SK-N-SH treated with all-trans-retinoic acid at 6 μM for 48 hours (cell line): ENCODE results near the gene ATP8A1.

Experiments used
- ATAC-seq: fragments of 200-7000 bp; cut with Tn5 transposase; 3 replicates; pipeline ENCODE4 v1.9.1; 2020; ENCODE audit warnings: mild to moderate bottlenecking, moderate library complexity
- CREB5 ChIP-seq: fragments of 250-450 bp; sonication (Bioruptor Pico); IDR thresholded peaks from 2 replicates; pipeline ENCODE4 v1.5.1; 2020; ENCODE audit warnings: low read depth, mild to moderate bottlenecking, moderate library complexity
- CSDC2 ChIP-seq: fragments of 250-450 bp; sonication (Bioruptor Pico); IDR thresholded peaks from 2 replicates; pipeline ENCODE4 v1.5.0; 2020; ENCODE audit warnings: mild to moderate bottlenecking, moderate library complexity
- ESRRG ChIP-seq: fragments of 250-450 bp; sonication (Bioruptor Pico); IDR thresholded peaks from 2 replicates; pipeline ENCODE4 v1.6.1; 2021; ENCODE audit warnings: mild to moderate bottlenecking
- ISL1 ChIP-seq: fragments of 250-450 bp; sonication (Bioruptor Pico); IDR thresholded peaks from 2 replicates; pipeline ENCODE4 v2.1.2; 2022; ENCODE audit warnings: mild to moderate bottlenecking, moderate library complexity
- OSR1 ChIP-seq: fragments of 250-450 bp; sonication (Bioruptor Pico); IDR thresholded peaks from 2 replicates; pipeline ENCODE4 v1.8.0; 2022; ENCODE audit warnings: moderate library complexity, mild to moderate bottlenecking, inconsistent platforms
- PATZ1 ChIP-seq: fragments of 250-450 bp; sonication (Bioruptor Pico); IDR thresholded peaks from 2 replicates; pipeline ENCODE4 v1.8.0; 2020; ENCODE audit warnings: mild to moderate bottlenecking, moderate library complexity, borderline replicate concordance
- POU6F1 ChIP-seq: fragments of 250-450 bp; sonication (Bioruptor Pico); IDR thresholded peaks from 2 replicates; pipeline ENCODE4 v1.8.0; 2021; ENCODE audit warnings: low read depth, mild to moderate bottlenecking, moderate library complexity, borderline replicate concordance
- RARB ChIP-seq: fragments of 250-450 bp; sonication (Bioruptor Pico); IDR thresholded peaks from 2 replicates; pipeline ENCODE4 v1.8.0; 2021; ENCODE audit warnings: mild to moderate bottlenecking, moderate library complexity
- SNAI2 ChIP-seq: fragments of 250-450 bp; sonication (Bioruptor Pico); IDR thresholded peaks from 2 replicates; pipeline ENCODE4 v1.5.0; 2020; ENCODE audit warnings: mild to moderate bottlenecking, moderate library complexity
- TCF4 ChIP-seq: fragments of 250-450 bp; sonication (Bioruptor Pico); IDR thresholded peaks from 2 replicates; pipeline ENCODE4 v1.8.0; 2021; ENCODE audit warnings: mild to moderate bottlenecking, moderate library complexity, borderline replicate concordance
- TOX ChIP-seq: fragments of 250-450 bp; sonication (Bioruptor Pico); IDR thresholded peaks from 2 replicates; pipeline ENCODE4 v1.8.0; 2021; ENCODE audit warnings: mild to moderate bottlenecking, moderate library complexity, borderline replicate concordance
- TSHZ2 ChIP-seq: fragments of 250-450 bp; sonication (Bioruptor Pico); IDR thresholded peaks from 2 replicates; pipeline ENCODE4 v1.5.0; 2020; ENCODE audit warnings: mild to moderate bottlenecking, moderate library complexity
- ZC3H10 ChIP-seq: fragments of 250-450 bp; sonication (Bioruptor Pico); IDR thresholded peaks from 2 replicates; pipeline ENCODE4 v1.5.1; 2021; ENCODE audit warnings: mild to moderate bottlenecking, moderate library complexity
- ZFP30 ChIP-seq: fragments of 450-650 bp; formaldehyde crosslinking; IDR thresholded peaks from 2 replicates; pipeline ENCODE4 v1.5.0; 2022; ENCODE audit warnings: mild to moderate bottlenecking, moderate library complexity
- ZNF565 ChIP-seq: fragments of 450-650 bp; formaldehyde crosslinking; conservative IDR thresholded peaks from 2 replicates; pipeline ENCODE4 v1.5.0; 2020; ENCODE audit warnings: low read depth, mild to moderate bottlenecking, moderate library complexity
- ZNF70 ChIP-seq: fragments of 450-650 bp; formaldehyde crosslinking; IDR thresholded peaks from 2 replicates; pipeline ENCODE4 v1.5.0; 2020; ENCODE audit warnings: mild to moderate bottlenecking, moderate library complexity
- ZNF8 ChIP-seq: fragments of 450-650 bp; formaldehyde crosslinking; IDR thresholded peaks from 2 replicates; pipeline ENCODE4 v1.5.0; 2020; ENCODE audit warnings: mild to moderate bottlenecking, moderate library complexity

ATP8A1 gene

GRCh38 chr4:42640613-42641012 is 16.3 kb downstream of the ATP8A1 start (continued):
- no peak for TF ChIP-seq POU6F1 (CRISPR knock-in tag)
- no peak for TF ChIP-seq RARB (CRISPR knock-in tag)
- no peak for TF ChIP-seq PATZ1
- TF ChIP-seq CSDC2 (CRISPR knock-in tag), result no peak

GRCh38 chr4:42638993-42639392 is 17.9 kb downstream of the ATP8A1 start:
- TF ChIP-seq CREB5 (CRISPR knock-in tag) (no peak), CSDC2 (CRISPR knock-in tag) (no peak), ZFP30 (CRISPR knock-in tag) (no peak), POU6F1 (CRISPR knock-in tag) (no peak), ZNF70 (no peak), ZNF565 (CRISPR knock-in tag) (no peak), OSR1 (CRISPR knock-in tag) (no peak), TCF4 (CRISPR knock-in tag) (no peak), TOX (CRISPR knock-in tag) (no peak), ZNF8 (CRISPR knock-in tag) (no peak), PATZ1 (no peak), SNAI2 (no peak)
- TF ChIP-seq, all 23 proteins: peak for 0
- ATAC-seq, result no peak

GRCh38 chr4:42638321-42638720 is 18.6 kb downstream of the ATP8A1 start:
- TF ChIP-seq TOX (CRISPR knock-in tag) (no peak), ISL1 (CRISPR knock-in tag) (no peak)
- ATAC-seq, result no peak

- TF ChIP-seq ZNF565 (CRISPR knock-in tag) (no peak), ZC3H10 (CRISPR knock-in tag) (no peak), PATZ1 (no peak), ZNF8 (CRISPR knock-in tag) (no peak), TCF4 (CRISPR knock-in tag) (no peak), ZFP30 (CRISPR knock-in tag) (no peak), RARB (CRISPR knock-in tag) (no peak), ESRRG (CRISPR knock-in tag) (no peak), TSHZ2 (CRISPR knock-in tag) (no peak), OSR1 (CRISPR knock-in tag) (no peak), TOX (CRISPR knock-in tag) (no peak)
- TF ChIP-seq, all 23 proteins: peak for 0
- no peak for ATAC-seq
These were observed 19.0 kb downstream of the ATP8A1 start for GRCh38 chr4:42637867-42638266.
